ENCODE data around the gene SLC9A9.

The SLC9A9 gene

GRCh38 chr3:143352850-143353550 is 495.3 kb downstream of the SLC9A9 start:
- no peaks in the 10 kb centered on the region for H3K36me3 ChIP-seq (replicated peaks)
- H3K4me3 ChIP-seq (ENCODE audit: low read depth, low read length), result no peak overlapping the region
- DNase-seq, result no peak
- in situ Hi-C loops (cut with HindIII; ENCODE audit: low pct_ligation_motif_present, low sequenced_read_pairs), result no loop called here
- H3K27me3 ChIP-seq (replicated peaks), result no peaks in the 10 kb centered on the region
- no peak overlapping the region for H3K27ac ChIP-seq
- TF ChIP-seq CTCF (IDR thresholded peaks at IDR 0.05; ENCODE audit: low read depth, low read length, missing control alignments), result no peak

- DNase-seq, result no peak
- no peak overlapping the region for H3K4me3 ChIP-seq (ENCODE audit: low read depth, low read length)
- in situ Hi-C loops (cut with HindIII; ENCODE audit: low pct_ligation_motif_present, low sequenced_read_pairs), result no loop called here
- no peaks in the 10 kb centered on the region for H3K27me3 ChIP-seq (replicated peaks)
- H3K27ac ChIP-seq, result no peak overlapping the region
- no peaks in the 10 kb centered on the region for H3K36me3 ChIP-seq (replicated peaks)
- no peak for TF ChIP-seq CTCF (IDR thresholded peaks at IDR 0.05; ENCODE audit: low read depth, low read length, missing control alignments)
Observed at GRCh38 chr3:143351895-143352608, 496.2 kb downstream of the SLC9A9 start.

- Histone ChIP-seq H3K27ac (no peak overlapping the region), H3K36me3 (replicated peaks) (no peaks in the 10 kb centered on the region), H3K27me3 (replicated peaks) (no peaks in the 10 kb centered on the region), H3K4me3 (ENCODE audit: low read depth, low read length) (no peak overlapping the region)
- in situ Hi-C loops (cut with HindIII; ENCODE audit: low pct_ligation_motif_present, low sequenced_read_pairs), result no loop called here
- no peak for DNase-seq
- no peak for TF ChIP-seq CTCF (IDR thresholded peaks at IDR 0.05; ENCODE audit: low read depth, low read length, missing control alignments)
Observed at GRCh38 chr3:143351354-143351753, 496.9 kb downstream of the SLC9A9 start.

GRCh38 chr3:143349455-143349854 is 498.8 kb downstream of the SLC9A9 start:
- no peak overlapping the region for H3K4me3 ChIP-seq (ENCODE audit: low read depth, low read length)
- no peak for TF ChIP-seq CTCF (IDR thresholded peaks at IDR 0.05; ENCODE audit: low read depth, low read length, missing control alignments)
- H3K27ac ChIP-seq, result no peak overlapping the region
- DNase-seq, result no peak
- in situ Hi-C loops (cut with HindIII; ENCODE audit: low pct_ligation_motif_present, low sequenced_read_pairs), result no loop called here
- H3K36me3 ChIP-seq (replicated peaks), result no peaks in the 10 kb centered on the region
- H3K27me3 ChIP-seq (replicated peaks), result no peaks in the 10 kb centered on the region

- no peaks in the 10 kb centered on the region for H3K36me3 ChIP-seq (replicated peaks)
- peak; percentile 57 for TF ChIP-seq CTCF (IDR thresholded peaks at IDR 0.05; ENCODE audit: low read depth, low read length, missing control alignments)
- DNase-seq, result no peak
- no peaks in the 10 kb centered on the region for H3K27me3 ChIP-seq (replicated peaks)
- H3K27ac ChIP-seq, result no peak overlapping the region
- in situ Hi-C loops (cut with HindIII; ENCODE audit: low pct_ligation_motif_present, low sequenced_read_pairs), result no loop called here
- no peak overlapping the region for H3K4me3 ChIP-seq (ENCODE audit: low read depth, low read length)
Observed at GRCh38 chr3:143348486-143349327, 499.6 kb downstream of the SLC9A9 start.
